Measurements from ENCODE around the gene TAPT1. TPM values are rescaled to one million over a fixed set of nuclear protein-coding genes. Genes with fewer than 3 reads are reported as not detected.

TAPT1 gene
- total RNA-seq, 1 donor from 2014 or later: 39.6 TPM

GRCh38 chr4:16250661-16251365 lies 24.5 kb upstream of the TAPT1 start:
- peak; percentile 93 for ATAC-seq

GRCh38 chr4:16248605-16249004 lies 22.3 kb upstream of the TAPT1 start:
- ATAC-seq (no peak), DNase-seq (ENCODE audit: low spot score) (no peak)

More at GRCh38 chr4:16250661-16251365, 24.5 kb upstream of the TAPT1 start:
- DNase-seq (ENCODE audit: low spot score): peak; percentile 63

- no peak for DNase-seq (ENCODE audit: low spot score)
- no peak for ATAC-seq
Observed at GRCh38 chr4:16245241-16245640, 19.0 kb upstream of the TAPT1 start.

GRCh38 chr4:16243285-16243684 lies 17.0 kb upstream of the TAPT1 start:
- no peak for DNase-seq (ENCODE audit: low spot score)
- no peak for ATAC-seq

GRCh38 chr4:16240300-16240699 lies 14.0 kb upstream of the TAPT1 start:
- DNase-seq (ENCODE audit: low spot score): no peak
- ATAC-seq: no peak

- ATAC-seq: peak; percentile 77
- no peak for DNase-seq (ENCODE audit: low spot score)
Observed at GRCh38 chr4:16239086-16239485, 12.8 kb upstream of the TAPT1 start.

GRCh38 chr4:16238327-16238726 lies 12.1 kb upstream of the TAPT1 start:
- no peak for DNase-seq (ENCODE audit: low spot score)
- peak; percentile 36 for ATAC-seq

- DNase-seq (ENCODE audit: low spot score) (no peak), ATAC-seq (no peak)
Observed at GRCh38 chr4:16237715-16238114, 11.4 kb upstream of the TAPT1 start.

- DNase-seq (ENCODE audit: low spot score) (no peak), ATAC-seq (no peak)
Observed at GRCh38 chr4:16236402-16237023, 10.2 kb upstream of the TAPT1 start.

- ATAC-seq: no peak
- DNase-seq (ENCODE audit: low spot score): no peak
Observed at GRCh38 chr4:16235209-16235608, 8.9 kb upstream of the TAPT1 start.

- no peak for ATAC-seq
- DNase-seq (ENCODE audit: low spot score): no peak
Observed at GRCh38 chr4:16233569-16234177, 7.4 kb upstream of the TAPT1 start.

- no peak for DNase-seq (ENCODE audit: low spot score)
- no peak for ATAC-seq
Observed at GRCh38 chr4:16231570-16232245, 5.4 kb upstream of the TAPT1 start.

- DNase-seq (ENCODE audit: low spot score): no peak
- peak; percentile 11 for ATAC-seq
Observed at GRCh38 chr4:16230308-16230707, 4.0 kb upstream of the TAPT1 start.

GRCh38 chr4:16229604-16230003 lies 3.3 kb upstream of the TAPT1 start:
- ATAC-seq (no peak), DNase-seq (ENCODE audit: low spot score) (no peak)

GRCh38 chr4:16227462-16227868 lies 1.2 kb upstream of the TAPT1 start:
- DNase-seq (ENCODE audit: low spot score) (peak; percentile 67), ATAC-seq (peak; percentile 35)

GRCh38 chr4:16226816-16227461 lies 668 bp upstream of the TAPT1 start:
- DNase-seq (ENCODE audit: low spot score) (peak; percentile 75), ATAC-seq (peak; percentile 60)

GRCh38 chr4:16225167-16225862 lies 956 bp downstream of the TAPT1 start:
- DNase-seq (ENCODE audit: low spot score) (no peak), ATAC-seq (no peak)

GRCh38 chr4:16224264-16225166 lies 1.8 kb downstream of the TAPT1 start:
- no peak for DNase-seq (ENCODE audit: low spot score)
- peak; percentile 35 for ATAC-seq

- peak; percentile 52 for ATAC-seq
- no peak for DNase-seq (ENCODE audit: low spot score)
Observed at GRCh38 chr4:16222957-16223527, 3.2 kb downstream of the TAPT1 start.

Data from left lobe of liver (tissue), 2 donors.